COLO668 (cell line): ENCODE measurements around the gene RAPGEF4.

ENCODE experiments used
- DNase-seq: peaks from one replicate; lab custom pipeline; 2025; ENCODE audit not compliant: unreplicated experiment; lab: John Stamatoyannopoulos, UW

Gene RAPGEF4

DNA sequence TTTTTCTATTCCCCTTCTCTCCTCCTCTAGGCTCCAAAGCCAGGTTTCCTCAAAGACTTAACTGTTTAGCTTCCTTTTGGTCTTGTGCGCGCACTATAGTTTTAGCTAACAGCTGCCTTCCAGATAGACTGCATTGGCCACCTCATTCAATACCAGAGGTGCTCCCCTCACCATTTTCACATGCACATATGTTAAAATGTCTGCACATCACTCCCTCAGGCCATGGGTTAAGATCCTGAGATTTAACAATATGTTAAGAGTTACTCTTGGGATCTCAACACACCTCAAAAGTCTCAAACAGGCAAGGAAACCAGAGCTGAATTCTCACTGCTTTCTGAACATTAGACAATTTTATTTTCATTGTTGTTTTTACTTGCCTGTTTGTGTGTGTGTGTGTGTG lies 259.2 kb downstream of the RAPGEF4 start:
- DNase-seq = no peak

DNA sequence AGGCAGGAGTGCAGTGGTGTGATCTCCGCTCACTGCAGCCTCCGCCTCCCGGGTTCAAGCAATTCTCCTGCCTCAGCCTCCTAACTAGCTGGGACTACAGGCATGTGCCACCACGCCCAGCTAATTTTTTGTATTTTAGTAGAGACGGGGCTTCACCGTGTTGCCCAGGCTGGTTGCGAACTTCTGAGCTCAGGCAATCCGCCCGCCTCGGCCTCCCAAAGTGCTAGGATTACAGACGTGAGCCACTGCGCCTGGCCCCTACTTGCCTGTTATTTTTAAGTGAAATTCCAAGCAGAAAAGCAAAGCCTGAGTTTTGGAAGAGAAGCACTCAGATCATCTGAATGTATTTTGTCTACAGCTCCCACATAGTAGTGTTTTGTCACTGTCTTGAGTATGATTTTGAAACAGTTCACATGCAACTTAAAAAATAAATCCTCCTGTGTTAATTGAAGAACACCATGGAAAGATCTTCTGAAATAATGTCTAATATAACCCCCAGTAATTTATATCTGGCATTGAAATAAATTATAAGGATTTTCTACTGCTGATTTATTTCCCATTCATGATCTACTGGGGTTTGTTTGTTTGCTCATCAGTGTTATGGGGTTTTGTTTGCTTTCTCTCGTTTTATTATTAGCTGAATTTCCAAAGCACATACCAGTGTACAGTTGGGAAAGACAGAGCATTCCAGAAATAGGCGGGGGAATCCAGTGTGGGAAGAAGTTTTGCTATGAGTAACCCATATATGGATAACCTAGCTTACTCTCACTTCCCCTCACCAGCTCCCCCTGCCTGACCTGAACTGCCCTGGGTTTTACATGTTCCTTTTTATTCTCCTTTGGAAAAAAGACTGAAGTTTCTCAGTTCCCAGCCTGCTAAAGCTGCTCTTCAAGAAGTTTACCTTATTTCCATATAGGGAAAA lies 259.9 kb downstream of the RAPGEF4 start:
- peak; percentile 14 for DNase-seq

DNA sequence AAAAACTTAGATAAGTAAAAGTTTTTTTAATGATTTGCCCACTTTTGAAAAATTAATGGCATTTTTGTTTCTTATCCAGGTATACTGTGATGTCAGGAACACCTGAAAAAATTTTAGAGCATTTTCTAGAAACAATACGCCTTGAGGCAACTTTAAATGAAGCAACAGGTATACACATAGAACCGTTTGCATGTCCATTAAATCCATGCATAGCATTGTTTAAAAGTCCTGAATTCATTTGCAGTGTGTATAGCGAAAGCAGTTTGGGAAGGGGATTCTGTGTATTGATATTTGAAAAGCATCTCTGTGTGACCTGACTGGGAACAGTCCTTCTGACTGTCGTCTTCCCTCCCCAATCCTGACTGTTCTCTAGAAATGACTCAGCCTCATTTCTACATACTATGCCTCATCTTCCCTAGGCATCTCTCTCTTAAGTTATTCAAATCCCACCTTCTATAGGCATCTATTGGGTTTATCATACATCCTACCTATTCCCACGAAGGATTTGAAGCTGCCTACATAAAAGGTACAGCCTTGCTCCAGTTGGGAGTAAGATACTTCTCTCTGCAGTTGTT lies 260.8 kb downstream of the RAPGEF4 start:
- DNase-seq = no peak

DNA sequence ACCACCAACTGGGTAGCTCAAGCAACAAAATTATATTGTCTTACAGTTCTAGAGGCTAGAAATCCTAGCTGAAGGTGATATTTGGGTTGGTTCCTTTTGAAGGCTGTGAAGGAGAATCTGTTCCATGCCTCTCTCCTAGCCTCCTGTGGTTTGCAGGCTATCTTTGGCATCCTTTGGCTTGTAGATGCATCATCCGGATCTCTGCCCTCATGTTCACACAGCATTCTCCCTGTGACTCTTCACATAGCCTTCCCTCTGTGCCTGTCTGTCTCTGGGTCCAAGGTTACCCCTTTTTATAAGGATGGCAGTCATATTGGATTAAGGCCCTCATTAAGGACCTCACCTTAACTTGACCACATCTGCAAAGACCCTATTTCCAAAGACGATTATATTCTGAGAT lies 261.4 kb downstream of the RAPGEF4 start:
- no peak for DNase-seq

DNA sequence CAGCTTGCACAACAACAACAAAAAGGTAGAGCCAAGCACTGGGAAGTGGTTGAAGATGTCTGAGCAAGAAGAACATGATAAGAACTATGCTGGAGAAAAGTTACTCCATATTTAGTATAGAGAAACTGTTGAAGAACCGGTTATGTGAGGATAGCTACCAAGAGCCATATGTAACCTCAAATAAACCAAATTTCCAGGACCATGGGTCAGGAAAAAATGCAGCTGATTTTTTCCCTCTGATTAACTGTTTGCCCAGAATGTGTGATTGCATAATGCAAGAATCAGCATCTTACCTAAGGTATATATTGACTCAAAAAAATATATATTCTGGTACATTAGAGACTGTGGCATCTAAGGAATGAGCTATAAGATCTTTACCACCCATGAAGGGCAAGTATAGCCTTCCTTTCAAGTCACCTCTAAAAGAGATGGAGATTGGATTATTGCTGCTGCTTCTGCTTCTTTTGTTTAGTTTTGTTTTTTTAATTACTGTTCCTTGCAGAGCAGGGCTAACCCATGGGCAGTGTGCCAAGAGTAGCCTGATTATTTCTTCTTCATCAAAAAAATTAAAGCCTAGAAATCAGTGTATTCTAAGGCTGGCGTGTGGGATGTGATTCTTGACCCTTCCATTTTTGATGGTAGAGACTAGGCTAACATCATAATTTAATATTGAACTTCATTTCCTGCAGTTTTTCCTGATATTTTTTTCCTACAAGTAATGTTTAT lies 263.1 kb downstream of the RAPGEF4 start:
- DNase-seq = no peak

DNA sequence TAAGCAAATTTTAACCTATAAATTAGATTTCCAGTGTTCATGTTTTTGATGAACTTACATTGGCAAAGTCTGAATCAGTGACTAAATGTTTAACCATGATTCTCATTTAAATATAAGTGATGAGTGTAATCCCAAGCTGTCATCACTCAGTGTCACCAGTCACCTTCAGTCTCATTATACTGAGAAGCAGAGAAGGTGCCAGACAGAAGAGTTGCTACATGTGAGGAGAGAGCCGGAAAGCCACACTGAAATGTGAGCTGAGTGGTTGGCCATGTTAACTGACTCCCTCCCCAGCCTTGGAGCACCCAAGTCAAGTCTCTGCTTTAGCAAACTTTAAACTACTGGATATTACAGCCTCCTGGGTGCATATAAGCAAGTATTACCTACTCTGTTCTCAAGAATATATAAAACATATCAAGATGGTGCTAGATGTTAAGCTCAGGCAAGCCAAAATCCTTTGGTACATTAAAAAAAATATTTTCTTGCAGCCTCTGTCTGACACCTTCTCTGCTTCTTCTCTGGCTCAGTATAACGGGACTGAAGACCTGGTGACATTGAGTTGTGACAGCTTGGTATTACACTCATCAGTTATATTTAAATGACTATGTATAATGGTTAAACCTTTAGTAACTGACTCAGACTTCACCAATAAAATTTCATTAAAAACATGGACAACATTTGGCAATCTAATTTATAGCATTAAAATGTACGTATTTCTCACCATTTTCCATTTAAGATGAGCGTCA lies 264.2 kb downstream of the RAPGEF4 start:
- no peak for DNase-seq

DNA sequence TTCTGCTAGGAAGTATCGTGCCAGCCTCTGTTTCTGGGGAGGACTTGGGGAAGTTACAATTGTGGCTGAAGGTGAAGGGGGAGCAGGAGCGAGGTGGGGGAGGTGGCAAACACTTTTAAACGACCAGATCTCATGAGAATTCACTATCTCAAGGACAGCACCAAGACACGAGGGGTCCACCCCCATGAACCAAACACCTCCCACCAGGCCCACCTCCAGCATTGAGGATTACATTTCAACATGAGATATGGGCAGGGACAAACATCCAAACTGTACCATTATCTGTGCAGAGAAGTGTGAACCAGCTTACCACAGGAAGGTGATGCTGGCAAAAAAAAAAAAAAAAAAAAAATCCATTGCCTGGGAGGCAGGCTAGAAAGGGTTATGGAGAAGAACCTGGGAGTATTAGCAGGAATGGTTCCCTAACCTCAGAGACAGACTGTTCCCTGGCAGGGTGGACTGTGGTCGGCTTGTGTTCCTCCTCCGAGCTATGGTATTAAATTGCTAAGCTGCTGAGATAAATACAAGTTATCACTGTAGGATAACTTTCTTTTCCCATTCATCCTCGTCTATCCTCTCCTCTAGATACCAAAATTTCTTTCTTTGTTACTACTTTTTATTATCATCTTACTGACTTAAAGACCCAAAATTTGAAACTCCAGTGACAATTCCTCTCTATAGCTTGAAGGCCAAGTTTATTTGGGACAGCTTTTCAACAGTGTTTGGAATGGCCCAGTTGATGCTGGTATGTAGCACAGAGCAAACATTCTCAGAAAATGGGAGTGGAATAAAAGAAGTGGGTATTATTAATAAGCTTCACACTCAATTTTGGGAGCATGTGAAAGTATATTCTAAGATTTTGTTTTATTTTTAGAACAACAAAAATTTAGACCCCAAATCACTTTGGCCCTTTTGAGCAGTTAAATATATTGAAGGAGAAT lies 266.3 kb downstream of the RAPGEF4 start:
- no peak for DNase-seq

DNA sequence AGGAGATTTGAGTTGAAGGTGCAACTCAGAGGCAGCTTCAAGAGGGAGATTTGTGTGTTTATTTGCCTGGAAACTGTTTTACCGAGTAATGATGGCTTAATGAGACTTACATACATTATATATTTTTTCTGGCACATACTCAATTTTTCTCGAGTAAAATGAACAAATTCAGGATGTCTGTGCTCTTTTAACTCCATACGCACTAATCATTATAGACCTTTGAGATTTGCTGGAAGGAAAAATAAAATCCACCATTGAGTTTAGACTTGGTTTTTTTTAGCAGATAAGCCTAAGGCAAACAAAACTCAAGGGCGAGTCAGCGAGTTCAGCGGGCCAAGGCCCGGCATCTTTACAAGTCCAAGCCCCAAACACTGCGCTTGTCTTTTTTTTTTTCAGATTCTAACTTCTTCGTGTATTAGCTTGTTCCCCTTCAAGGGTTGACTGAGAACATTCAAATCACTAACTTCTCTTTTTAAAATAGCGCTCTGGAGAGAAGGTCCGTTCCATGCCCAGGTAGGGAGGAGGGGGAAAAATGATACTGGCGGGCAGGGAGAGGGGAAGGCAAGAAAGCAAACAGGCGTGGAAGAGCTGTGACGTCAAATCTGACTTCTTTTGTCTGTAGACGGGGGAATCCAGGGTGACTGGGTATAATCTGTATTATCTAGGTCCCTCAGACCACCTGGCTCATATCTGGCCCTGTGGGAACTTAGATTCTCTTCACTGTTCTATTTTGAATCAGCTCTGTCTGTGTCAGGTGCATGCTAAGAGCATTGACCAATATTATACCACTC lies 267.3 kb downstream of the RAPGEF4 start:
- no peak for DNase-seq

DNA sequence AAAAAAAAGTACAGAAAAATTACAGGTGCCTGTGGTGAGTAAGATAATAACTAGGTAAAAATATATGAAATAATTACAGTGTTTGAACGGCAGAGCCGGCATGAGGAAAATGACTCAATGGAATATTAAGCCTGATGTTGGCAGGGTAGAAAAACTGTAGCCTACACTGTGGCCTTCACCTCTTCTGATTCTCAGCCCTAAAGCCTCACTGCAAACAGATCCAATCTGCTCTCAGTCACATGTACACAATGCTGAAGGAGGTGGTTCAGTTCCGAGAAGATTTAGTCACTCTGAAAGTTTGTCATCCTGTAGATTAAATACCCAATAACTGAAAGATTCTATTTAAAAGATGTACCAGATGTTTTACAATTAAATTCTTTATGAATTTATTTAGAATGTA lies 273.1 kb downstream of the RAPGEF4 start:
- no peak for DNase-seq

DNA sequence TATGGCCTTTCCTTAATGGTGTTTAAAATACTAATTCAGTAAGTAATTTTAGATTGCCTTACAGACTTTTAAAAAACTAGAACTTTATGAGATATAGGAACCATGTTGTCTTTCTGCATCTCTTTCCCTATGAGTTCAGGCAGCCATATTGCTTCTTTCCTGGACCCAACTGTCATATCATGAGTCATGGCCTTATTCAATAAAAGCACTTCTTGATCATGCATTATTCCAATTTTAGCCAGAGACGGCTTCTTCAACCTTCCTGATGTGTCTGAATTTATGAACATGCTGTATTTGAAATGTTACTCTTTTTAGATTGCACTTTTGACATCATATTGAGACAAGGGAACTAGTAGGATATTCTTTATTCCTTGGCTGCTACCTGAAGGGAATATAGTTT lies 274.6 kb downstream of the RAPGEF4 start:
- DNase-seq = no peak

DNA sequence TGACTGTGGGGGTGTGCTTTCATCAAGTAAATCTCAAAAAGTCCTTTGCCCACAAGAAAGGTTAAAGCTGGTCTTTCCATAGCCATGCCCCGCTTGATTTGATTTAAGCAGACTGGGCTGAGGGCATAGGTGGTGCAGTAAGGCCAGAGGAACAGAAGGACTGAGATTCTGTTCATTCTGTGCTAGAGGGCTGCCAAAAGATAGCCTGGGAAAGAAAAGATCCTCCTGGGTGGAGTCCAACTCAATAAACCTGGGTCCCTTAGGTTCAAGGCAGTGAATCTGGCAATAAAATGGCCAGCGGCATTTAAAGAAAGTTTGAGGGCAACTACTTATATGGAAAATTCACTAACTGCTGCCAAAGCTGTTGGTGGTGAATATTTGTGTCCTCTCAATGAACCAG lies 280.8 kb downstream of the RAPGEF4 start:
- DNase-seq = no peak

DNA sequence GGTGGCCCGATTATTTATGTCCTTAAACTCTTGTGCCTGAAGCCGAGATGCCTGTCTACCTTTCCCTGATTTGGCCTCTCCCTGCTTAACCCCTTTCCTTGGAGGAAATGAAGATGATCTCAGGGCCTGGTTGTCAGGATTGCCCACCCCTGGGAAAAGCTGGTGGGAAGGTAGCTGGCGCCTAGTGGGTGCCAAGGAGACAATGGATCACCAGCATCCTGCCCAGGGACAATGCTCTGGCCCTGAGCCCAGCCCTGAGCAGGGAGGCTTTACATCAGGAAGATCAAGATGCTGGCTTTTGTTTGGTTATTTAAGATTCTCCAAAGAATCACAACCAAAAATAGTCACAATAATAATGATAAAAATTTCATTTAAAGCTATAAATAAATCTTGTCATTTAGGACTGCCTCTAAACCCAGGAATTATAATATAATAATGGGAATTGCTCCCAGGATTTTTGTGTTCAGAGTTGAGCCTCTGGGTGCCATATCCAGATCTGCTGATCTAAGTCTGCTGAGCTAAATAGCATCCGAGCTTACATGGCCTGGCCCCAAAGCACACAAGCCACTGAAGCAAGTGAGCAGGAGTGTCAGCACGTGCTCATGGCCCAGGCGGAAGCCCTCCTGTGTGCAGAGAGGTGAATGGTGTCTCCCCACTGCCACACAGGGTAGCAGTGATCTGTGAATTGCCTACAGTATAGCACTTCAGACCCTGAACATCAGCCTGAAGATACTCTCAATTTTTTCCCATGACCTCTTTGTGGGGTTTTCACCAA lies 282.2 kb downstream of the RAPGEF4 start:
- no peak for DNase-seq

DNA sequence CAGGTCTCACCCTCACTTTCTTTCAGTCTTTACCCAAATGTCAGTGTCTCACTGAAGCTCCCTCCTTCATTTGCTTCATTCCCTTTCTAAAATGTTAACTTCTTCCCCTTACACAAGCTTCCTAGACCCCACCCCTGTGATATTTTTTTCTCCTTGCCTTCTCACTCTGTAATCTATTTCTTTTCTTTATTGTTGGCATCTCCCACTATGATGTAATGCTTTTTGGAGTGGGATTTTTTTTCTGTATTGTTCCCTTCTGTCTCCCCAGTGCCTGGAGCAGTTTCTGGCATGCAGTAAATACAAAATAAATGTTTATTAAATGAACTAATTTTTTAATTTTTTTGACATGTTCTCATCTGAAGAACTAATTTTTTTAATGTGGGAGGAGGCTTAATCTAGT lies 284.1 kb downstream of the RAPGEF4 start:
- DNase-seq = no peak

DNA sequence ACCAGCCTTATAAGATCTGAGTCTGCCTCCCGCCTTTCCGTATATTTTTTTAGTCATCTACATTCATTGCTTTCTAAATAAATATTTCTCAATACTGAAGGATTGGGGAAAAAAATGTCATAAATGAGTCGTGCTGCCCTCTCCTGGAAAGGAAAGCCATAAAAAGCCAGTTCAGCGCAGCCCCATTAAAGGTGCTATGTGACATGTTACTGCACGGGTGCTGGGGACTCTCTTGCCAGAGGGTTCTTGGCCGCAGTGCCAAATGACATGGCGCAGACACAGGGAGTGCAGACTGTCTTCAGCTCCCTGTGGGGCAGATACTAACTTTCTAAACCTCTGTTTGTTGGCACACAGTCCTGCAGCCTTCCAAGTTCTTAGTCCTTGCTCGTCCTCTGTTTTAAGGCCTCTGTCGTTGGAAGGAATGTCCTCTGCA lies 286.3 kb downstream of the RAPGEF4 start:
- DNase-seq = no peak

DNA sequence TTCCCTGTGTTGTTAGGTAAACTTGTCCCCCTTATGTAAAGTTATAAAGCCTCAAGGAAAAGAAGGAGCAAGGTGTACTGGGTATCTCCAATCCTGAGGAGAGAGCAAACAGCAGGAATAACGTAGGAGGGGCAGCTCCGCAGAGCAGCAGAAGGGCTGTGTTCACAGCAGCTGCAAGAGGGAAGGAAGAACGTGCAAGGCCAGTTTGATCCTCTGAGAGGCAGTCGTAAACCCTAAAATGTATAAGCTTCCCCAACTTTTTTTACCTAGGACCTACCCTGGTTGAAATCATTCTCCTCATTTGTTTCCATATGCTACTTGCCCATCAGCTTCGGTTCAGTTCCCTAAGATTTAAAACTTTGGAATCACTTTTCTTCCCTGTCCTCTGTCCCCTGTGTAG lies 288.1 kb downstream of the RAPGEF4 start:
- no peak for DNase-seq

DNA sequence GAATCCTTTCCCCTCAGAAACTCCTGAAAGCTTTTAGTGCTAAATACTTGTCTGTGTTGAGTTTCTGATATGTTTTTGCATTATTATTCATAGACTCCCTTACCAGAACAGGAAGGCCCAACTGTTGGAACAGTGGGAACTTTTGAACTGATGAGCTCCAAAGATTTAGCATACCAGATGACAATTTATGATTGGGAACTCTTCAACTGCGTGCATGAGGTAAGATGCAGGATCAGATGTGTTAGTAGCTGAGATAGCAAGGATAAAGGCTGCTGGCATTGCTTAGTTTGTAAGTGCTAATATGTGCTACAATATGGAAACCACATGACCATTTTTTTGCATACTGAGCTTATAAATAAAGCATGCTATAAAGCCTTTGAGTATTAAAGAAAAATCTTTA lies 290.8 kb downstream of the RAPGEF4 start:
- DNase-seq = no peak

DNA sequence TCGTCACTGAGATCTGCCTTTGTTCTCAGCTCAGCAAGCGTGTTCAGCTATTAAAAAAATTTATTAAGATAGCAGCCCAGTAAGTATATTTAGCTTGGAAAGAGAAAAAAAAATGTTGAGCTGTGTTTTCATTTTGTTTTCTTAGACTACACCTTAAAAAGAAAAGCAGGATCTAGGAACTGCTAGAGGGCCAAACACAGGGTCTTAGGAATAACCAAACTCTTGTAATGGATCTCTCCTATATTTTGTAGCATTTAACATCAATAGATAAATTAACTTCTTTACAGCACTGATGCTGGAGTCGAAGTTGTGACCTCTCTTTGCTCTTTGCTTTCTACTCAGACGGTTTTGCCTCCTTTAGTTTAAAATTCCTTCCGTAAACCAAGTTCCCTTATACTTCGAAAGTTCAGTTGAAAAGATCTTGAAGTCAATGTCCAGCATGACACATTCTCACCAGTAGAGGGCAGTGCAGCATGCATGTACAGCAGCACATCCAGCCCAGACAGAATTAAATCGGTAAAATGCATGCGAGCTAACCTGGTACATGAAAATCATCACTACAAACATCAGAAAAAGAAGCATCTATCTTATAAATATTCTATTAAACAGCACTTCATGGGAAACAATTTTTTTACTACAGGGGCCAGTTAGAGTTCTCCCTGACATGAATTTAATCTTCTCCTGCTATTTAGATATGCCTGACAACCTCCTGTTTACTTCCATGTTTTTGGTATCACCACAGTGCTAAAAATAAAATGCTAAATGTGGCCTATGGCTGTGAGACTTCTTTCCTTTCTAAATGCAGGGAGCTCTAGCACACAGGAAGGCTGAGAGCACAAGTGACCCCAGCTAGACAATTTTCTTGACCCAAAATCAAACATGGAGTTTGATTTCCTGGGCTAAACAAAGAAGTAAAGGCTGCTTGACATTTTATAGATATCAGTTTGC lies 291.8 kb downstream of the RAPGEF4 start:
- DNase-seq = peak; percentile 75
